ENCODE data around the gene SYNPO2. TPM values are rescaled to one million over a fixed set of nuclear protein-coding genes. Genes with fewer than 3 reads are reported as not detected.

Gene SYNPO2, protein sequence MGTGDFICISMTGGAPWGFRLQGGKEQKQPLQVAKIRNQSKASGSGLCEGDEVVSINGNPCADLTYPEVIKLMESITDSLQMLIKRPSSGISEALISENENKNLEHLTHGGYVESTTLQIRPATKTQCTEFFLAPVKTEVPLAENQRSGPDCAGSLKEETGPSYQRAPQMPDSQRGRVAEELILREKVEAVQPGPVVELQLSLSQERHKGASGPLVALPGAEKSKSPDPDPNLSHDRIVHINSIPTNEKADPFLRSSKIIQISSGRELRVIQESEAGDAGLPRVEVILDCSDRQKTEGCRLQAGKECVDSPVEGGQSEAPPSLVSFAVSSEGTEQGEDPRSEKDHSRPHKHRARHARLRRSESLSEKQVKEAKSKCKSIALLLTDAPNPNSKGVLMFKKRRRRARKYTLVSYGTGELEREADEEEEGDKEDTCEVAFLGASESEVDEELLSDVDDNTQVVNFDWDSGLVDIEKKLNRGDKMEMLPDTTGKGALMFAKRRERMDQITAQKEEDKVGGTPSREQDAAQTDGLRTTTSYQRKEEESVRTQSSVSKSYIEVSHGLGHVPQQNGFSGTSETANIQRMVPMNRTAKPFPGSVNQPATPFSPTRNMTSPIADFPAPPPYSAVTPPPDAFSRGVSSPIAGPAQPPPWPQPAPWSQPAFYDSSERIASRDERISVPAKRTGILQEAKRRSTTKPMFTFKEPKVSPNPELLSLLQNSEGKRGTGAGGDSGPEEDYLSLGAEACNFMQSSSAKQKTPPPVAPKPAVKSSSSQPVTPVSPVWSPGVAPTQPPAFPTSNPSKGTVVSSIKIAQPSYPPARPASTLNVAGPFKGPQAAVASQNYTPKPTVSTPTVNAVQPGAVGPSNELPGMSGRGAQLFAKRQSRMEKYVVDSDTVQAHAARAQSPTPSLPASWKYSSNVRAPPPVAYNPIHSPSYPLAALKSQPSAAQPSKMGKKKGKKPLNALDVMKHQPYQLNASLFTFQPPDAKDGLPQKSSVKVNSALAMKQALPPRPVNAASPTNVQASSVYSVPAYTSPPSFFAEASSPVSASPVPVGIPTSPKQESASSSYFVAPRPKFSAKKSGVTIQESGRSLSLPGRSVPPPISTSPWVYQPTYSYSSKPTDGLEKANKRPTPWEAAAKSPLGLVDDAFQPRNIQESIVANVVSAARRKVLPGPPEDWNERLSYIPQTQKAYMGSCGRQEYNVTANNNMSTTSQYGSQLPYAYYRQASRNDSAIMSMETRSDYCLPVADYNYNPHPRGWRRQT
- under 1 TPM; 0.15 to 0.27 (median 0.24) TPM for total RNA-seq

GRCh38 chr4:118888666-118889311 lies at the start of gene SYNPO2:
SYNPO2 (plus strand) TSS chr4:118888854; CDS start chr4:118889037, 183 bp downstream.
- peak; percentile 77 to 78 for ATAC-seq
- Mint-ChIP-seq H3K36me3 (ENCODE audit: insufficient read depth) (no peaks in the 10 kb centered on the region), H3K4me3 (peak within 1 kb of the TSS; percentile 78), H3K4me1 (ENCODE audit: low read depth) (peaks cover 15% of the 10 kb centered on the region), H3K9me3 (no peaks in the 10 kb centered on the region), H3K27me3 (ENCODE audit: low read depth) (peaks cover 24% of the 10 kb centered on the region)
- DNase-seq: no peak

DNA sequence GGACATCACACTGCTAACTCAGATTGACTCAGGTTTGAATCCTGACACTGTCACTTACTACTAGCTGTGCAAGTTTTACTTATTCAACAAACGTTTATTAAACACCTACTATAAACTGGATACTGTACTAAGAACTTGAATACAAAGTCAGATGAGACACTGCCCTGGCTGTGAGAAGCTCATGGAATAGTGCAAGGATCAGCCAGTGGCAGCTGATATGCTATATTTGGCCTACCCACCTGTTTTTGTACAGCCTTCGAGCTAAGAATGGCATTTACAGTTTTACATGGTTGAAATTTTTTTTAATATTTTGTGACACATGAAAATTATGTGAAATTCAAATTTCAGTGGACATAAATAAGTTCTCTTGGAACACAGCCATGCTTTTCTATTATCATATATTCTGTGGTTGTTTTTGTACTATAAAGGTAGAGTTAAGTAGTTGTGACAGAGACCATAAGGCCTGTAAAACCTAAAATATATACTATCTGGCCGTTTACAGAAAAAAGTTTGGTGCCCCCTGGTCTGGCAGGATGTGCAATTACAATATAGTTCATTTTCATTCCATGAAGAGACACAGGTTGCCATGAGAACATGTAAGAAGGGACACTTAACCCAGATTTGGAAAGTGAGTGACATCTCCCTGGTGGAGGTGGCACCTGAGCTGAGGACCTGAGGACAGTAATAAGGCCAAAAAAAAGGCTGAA lies 49.3 kb upstream of the SYNPO2 start:
- no peaks in the 10 kb centered on the region for H3K36me3 Mint-ChIP-seq (ENCODE audit: insufficient read depth)
- H3K4me3 Mint-ChIP-seq: no peak overlapping the region
- H3K9me3 Mint-ChIP-seq: no peaks in the 10 kb centered on the region
- ATAC-seq (no peak), DNase-seq (no peak)
- H3K27me3 Mint-ChIP-seq (ENCODE audit: low read depth): no peaks in the 10 kb centered on the region
- H3K4me1 Mint-ChIP-seq (ENCODE audit: low read depth): peaks cover 15% of the 10 kb centered on the region

- Mint-ChIP-seq H3K4me1 (ENCODE audit: low read depth) (peaks cover 8% of the 10 kb centered on the region), H3K27me3 (ENCODE audit: low read depth) (no peaks in the 10 kb centered on the region), H3K4me3 (no peak overlapping the region), H3K36me3 (ENCODE audit: insufficient read depth) (no peaks in the 10 kb centered on the region), H3K9me3 (no peaks in the 10 kb centered on the region)
- ATAC-seq (peak in 1 of 2 donors; percentile 62), DNase-seq (no peak)
Measured at GRCh38 chr4:118842055-118842454, 46.6 kb upstream of the SYNPO2 start.

- ATAC-seq (no peak), DNase-seq (no peak)
- Mint-ChIP-seq H3K4me1 (ENCODE audit: low read depth) (peaks cover 8% of the 10 kb centered on the region), H3K36me3 (ENCODE audit: insufficient read depth) (no peaks in the 10 kb centered on the region), H3K9me3 (no peaks in the 10 kb centered on the region), H3K27me3 (ENCODE audit: low read depth) (no peaks in the 10 kb centered on the region), H3K4me3 (no peak overlapping the region)
Measured at GRCh38 chr4:118843237-118843636, 45.4 kb upstream of the SYNPO2 start.

DNA sequence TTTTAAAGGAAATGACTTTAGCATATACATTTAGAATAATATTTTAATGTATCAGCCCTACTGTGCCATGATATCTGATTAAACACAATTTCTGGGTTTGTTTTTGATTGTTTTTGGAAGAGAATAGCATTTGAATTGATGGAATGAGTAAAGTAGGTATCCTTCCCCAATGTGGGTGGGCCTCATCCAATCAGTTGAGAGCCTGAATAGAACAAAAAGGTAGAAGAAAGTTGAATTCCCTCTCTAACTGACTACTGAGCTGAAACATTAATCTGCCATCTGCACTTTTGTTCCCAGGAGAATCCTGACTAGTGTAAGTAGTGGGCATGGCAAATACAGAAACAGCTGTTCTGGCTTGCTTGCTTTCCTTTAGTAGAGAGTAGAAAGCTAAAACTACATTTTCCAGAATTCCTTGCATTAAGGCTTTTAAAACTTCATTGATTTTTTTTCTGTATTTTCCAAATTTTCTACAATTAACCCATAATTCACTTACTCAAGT lies 43.1 kb upstream of the SYNPO2 start:
- ATAC-seq (no peak), DNase-seq (no peak)
- Mint-ChIP-seq H3K9me3 (peaks cover 3% of the 10 kb centered on the region), H3K4me3 (no peak overlapping the region), H3K36me3 (ENCODE audit: insufficient read depth) (no peaks in the 10 kb centered on the region), H3K4me1 (ENCODE audit: low read depth) (peaks cover 16% of the 10 kb centered on the region), H3K27me3 (ENCODE audit: low read depth) (no peaks in the 10 kb centered on the region)

DNA sequence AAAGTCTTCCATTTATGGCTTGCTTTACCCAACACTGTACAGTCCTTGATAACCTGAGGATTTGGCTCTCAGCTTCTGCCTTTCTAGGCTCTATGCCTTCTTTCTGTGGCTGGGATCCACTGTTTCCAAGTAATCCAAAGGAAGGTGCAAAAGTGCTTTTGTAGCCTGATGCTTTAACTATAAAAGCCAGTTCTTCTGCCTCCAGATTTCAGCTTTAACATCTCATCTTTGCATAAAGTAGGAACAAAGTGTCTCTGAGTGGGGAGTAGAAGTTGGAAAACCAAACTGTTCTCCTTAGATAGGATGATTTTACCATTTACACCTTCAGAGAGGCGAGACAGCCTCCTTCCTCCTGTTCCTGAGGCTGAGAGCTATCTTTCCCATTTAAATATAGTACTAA lies 41.7 kb upstream of the SYNPO2 start:
- Mint-ChIP-seq H3K4me3 (no peak overlapping the region), H3K27me3 (ENCODE audit: low read depth) (no peaks in the 10 kb centered on the region), H3K4me1 (ENCODE audit: low read depth) (peaks cover 19% of the 10 kb centered on the region), H3K9me3 (peaks cover 3% of the 10 kb centered on the region), H3K36me3 (ENCODE audit: insufficient read depth) (no peaks in the 10 kb centered on the region)
- ATAC-seq: no peak
- DNase-seq: no peak

DNA sequence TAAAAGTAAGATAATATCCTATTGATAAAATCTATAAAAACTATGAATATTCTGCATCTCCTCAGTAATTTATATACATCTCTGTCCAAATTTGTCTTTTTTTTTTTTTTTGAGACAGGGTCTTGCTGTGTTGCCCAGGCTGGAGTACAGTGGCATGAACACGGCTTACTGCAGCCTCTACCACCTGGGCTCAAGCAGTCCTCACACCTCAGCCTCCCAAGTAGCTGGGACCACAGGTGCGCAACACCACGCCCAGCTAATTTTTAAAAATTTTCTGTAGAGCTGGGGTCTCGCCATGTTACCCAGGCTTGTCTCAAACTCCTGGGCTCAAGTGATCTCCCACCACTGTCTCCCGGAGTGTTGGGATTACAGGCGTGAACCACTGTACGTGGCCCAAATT lies 40.4 kb upstream of the SYNPO2 start:
- H3K27me3 Mint-ChIP-seq (ENCODE audit: low read depth): no peaks in the 10 kb centered on the region
- peaks cover 3% of the 10 kb centered on the region for H3K9me3 Mint-ChIP-seq
- no peak for DNase-seq
- H3K4me1 Mint-ChIP-seq (ENCODE audit: low read depth): peaks cover 23% of the 10 kb centered on the region
- no peak overlapping the region for H3K4me3 Mint-ChIP-seq
- no peak for ATAC-seq
- no peaks in the 10 kb centered on the region for H3K36me3 Mint-ChIP-seq (ENCODE audit: insufficient read depth)

DNA sequence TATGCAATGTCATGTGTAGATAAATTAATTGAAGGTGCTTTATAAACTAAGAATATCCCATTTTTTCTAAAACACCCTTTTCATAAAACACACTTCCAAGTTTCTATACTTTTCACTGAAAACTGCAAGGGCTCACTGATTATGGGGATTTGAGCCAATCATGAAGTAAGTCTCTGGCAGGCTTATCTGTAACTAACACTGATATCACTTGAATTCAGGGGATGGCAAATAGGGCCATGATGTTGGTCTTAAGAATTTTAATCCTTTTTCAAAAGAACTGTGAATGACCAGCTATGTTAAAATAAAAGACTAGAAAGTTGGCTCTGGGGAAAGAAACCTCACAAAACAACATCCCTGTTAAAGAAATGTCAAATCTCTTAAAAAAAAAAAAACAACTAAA lies 39.8 kb upstream of the SYNPO2 start:
- no peak overlapping the region for H3K4me3 Mint-ChIP-seq
- H3K9me3 Mint-ChIP-seq: peaks cover 3% of the 10 kb centered on the region
- DNase-seq (no peak), ATAC-seq (no peak)
- H3K27me3 Mint-ChIP-seq (ENCODE audit: low read depth): no peaks in the 10 kb centered on the region
- peaks cover 23% of the 10 kb centered on the region for H3K4me1 Mint-ChIP-seq (ENCODE audit: low read depth)
- no peaks in the 10 kb centered on the region for H3K36me3 Mint-ChIP-seq (ENCODE audit: insufficient read depth)

GRCh38 chr4:118849867-118850487 lies 38.7 kb upstream of the SYNPO2 start:
- H3K27me3 Mint-ChIP-seq (ENCODE audit: low read depth): no peaks in the 10 kb centered on the region
- DNase-seq (no peak), ATAC-seq (no peak)
- H3K4me3 Mint-ChIP-seq: peak overlapping the region; percentile 89
- peaks cover 3% of the 10 kb centered on the region for H3K9me3 Mint-ChIP-seq
- H3K4me1 Mint-ChIP-seq (ENCODE audit: low read depth): peaks cover 23% of the 10 kb centered on the region
- H3K36me3 Mint-ChIP-seq (ENCODE audit: insufficient read depth): no peaks in the 10 kb centered on the region

- peak overlapping the region; percentile 89 for H3K4me3 Mint-ChIP-seq
- peaks cover 23% of the 10 kb centered on the region for H3K4me1 Mint-ChIP-seq (ENCODE audit: low read depth)
- DNase-seq (peak; percentile 17), ATAC-seq (peak; percentile 72 to 85)
- H3K9me3 Mint-ChIP-seq: peaks cover 3% of the 10 kb centered on the region
- no peaks in the 10 kb centered on the region for H3K27me3 Mint-ChIP-seq (ENCODE audit: low read depth)
- no peaks in the 10 kb centered on the region for H3K36me3 Mint-ChIP-seq (ENCODE audit: insufficient read depth)
Measured at GRCh38 chr4:118850488-118851173, 38.0 kb upstream of the SYNPO2 start.

GRCh38 chr4:118857760-118858159 lies 30.9 kb upstream of the SYNPO2 start:
- Mint-ChIP-seq H3K36me3 (ENCODE audit: insufficient read depth) (no peaks in the 10 kb centered on the region), H3K4me3 (no peak overlapping the region)

DNA sequence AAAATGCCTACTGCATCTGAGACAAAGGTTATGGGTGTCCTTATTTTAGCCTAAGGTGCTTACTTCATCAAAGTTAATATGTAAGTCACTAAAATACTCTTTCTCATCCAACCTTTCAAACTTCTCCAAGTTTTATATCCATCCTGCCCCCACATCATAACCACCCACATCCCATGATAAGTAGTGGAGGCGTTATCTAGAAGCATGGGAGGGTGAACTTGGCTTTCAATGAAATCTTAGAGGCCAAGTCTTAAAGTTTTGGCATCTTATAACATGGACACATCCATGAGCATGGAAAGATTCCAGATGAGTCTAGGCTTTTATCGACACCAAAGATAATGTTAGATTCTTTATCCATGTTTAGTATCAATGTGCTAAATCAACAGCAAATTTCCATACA lies 29.9 kb upstream of the SYNPO2 start:
- ATAC-seq: no peak
- H3K36me3 Mint-ChIP-seq (ENCODE audit: insufficient read depth): peaks cover 1% of the 10 kb centered on the region
- no peak for DNase-seq
- H3K9me3 Mint-ChIP-seq: no peaks in the 10 kb centered on the region
- no peak overlapping the region for H3K4me3 Mint-ChIP-seq
- H3K27me3 Mint-ChIP-seq (ENCODE audit: low read depth): no peaks in the 10 kb centered on the region
- H3K4me1 Mint-ChIP-seq (ENCODE audit: low read depth): peaks cover 2% of the 10 kb centered on the region

More at GRCh38 chr4:118857760-118858159, 30.9 kb upstream of the SYNPO2 start:
- Mint-ChIP-seq H3K9me3 (no peaks in the 10 kb centered on the region), H3K27me3 (ENCODE audit: low read depth) (no peaks in the 10 kb centered on the region), H3K4me1 (ENCODE audit: low read depth) (peaks cover 3% of the 10 kb centered on the region)
- ATAC-seq (no peak), DNase-seq (no peak)
